Stimulated activated CD8-positive, alpha-beta memory T cell treated with anti-CD3 and anti-CD28 coated beads, Interleukin-7, amount 100 ng/mL, for 4 hours (primary cell): ENCODE results near the gene CHMP3.
A peak's percentile ranks its signal among the peaks of the same experiment; 100 is the strongest.
"Not testable (repeated sequence)": the region's sequence is repeated elsewhere in the genome, so short reads cannot be mapped to it uniquely, and the experiment has no call there.

ENCODE experiments used
- DNase-seq, 2 donors: peaks; one replicate each; pipeline ENCODE4 v3.0.0-alpha.2; 2020; ENCODE audit warnings: low read depth in 2 of 2

CHMP3 gene

GRCh38 chr2:86562922-86563649 is at the start of gene CHMP3:
TSS of gene CHMP3 (minus strand) at chr2:86563443. CDS start at chr2:86563348, 95 bp downstream.
- peak; percentile 95 to 96 for DNase-seq

DNA sequence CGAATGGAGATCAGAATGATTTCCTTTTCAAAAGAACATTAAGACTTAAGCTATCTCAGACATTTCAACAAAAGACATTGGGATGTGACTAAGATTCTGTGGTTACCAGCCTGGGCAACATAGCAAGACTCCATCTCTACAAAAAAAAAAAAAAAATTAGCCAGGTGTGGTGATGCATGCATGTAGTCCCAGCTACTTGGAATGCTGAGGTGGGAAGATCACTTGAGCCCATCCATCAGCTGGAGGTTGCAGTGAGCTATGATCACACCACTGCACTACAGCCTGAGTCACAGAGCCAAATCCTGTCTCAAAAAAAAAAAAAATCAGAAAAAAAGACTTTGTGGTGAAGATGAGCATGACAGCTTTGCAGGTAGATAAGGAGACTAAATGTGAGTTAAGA is 47.6 kb upstream of the CHMP3 start:
- no peak for DNase-seq

DNA sequence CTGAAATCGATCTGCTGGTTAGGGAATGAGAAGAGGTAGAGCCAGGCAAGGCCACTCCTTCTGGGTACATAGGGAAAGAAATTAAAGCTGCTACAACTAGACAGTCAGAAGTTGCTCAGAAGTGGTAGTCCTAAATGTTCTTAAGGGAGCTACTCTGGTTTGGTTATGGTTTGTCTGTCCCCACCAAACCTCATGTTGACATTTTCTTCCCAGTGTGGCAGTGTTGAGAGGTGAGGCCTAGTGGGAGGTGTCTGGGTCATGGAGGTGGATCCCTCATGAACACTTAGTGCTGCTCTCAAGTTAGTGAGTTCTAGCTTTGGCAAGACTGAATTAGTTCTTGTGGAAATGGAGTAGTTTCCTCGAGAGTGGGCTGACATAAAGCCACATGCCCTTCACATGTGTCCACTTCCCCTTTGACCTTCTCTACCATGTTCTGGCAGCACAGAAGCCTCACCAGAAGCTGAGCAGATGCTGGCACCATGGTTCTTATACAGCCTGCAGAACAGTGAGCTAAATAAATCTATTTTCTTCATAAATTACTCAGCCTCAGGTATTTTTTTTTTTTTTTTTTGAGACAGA is 45.7 kb upstream of the CHMP3 start:
- no peak for DNase-seq

GRCh38 chr2:86603905-86604304 is 40.7 kb upstream of the CHMP3 start:
- no peak for DNase-seq

GRCh38 chr2:86598966-86599365 is 35.7 kb upstream of the CHMP3 start:
- DNase-seq: no peak

- no peak for DNase-seq
These were observed 32.9 kb upstream of the CHMP3 start for GRCh38 chr2:86596118-86596517.

- DNase-seq: no peak
These were observed 30.0 kb upstream of the CHMP3 start for GRCh38 chr2:86593266-86593665.

DNA sequence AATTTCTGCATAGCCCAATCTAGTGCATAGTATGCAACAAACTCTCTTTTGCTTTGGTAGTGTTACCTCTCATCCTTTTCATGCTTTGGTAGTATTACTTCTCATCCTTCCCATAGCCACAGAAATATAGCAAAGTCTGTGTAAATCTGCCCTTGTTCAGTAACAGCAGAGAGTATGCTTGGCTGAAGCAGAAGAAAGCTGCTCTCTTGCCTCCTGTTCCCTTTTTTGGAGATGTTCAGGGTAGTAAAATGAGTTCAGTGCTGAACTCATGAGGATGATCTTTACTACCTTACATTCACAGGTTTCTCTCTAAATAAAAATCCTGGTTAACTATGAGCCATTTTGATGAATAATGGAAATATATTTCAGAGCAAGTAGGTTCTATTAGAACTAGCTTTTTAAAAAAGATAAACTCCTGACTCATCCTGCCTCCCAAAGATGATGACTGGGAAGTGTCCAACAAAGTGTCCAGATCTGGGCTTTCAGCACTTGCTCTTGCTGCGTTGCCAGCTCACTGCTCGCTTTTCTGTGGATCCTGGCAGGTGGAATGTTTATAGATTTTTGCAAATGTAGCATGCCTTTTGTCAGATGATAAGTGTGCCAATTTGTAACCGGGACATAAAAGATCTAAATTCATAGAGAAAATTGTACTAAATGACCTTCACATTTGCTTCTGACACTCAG is 29.4 kb upstream of the CHMP3 start:
- no peak for DNase-seq

GRCh38 chr2:86589701-86590100 is 26.5 kb upstream of the CHMP3 start:
- DNase-seq: not testable (repeated sequence)

- DNase-seq: no peak
These were observed 21.1 kb upstream of the CHMP3 start for GRCh38 chr2:86584151-86584913.

- no peak for DNase-seq
These were observed 17.3 kb upstream of the CHMP3 start for GRCh38 chr2:86580560-86580959.

GRCh38 chr2:86577817-86578456 is 14.7 kb upstream of the CHMP3 start:
- DNase-seq: no peak

DNA sequence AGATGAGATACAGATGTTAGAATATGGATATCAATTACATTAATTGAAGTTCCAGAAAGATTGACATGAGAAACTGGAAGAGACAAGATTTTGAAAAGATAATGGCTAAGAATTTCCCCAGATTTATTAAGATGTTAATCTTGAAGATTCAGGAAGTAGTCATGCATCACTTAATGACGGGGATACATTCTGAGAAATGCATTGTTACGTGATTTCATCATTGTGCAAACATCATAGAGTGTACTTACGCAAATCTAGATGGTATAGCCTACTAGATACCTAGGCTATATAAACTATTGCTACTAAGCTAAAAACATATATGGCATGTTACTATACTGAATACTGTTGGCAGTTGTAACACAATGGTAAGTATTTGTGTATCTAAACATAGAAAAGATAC is 6.8 kb upstream of the CHMP3 start:
- DNase-seq: no peak

- no peak for DNase-seq
These were observed 3.6 kb upstream of the CHMP3 start for GRCh38 chr2:86566821-86567190.

DNA sequence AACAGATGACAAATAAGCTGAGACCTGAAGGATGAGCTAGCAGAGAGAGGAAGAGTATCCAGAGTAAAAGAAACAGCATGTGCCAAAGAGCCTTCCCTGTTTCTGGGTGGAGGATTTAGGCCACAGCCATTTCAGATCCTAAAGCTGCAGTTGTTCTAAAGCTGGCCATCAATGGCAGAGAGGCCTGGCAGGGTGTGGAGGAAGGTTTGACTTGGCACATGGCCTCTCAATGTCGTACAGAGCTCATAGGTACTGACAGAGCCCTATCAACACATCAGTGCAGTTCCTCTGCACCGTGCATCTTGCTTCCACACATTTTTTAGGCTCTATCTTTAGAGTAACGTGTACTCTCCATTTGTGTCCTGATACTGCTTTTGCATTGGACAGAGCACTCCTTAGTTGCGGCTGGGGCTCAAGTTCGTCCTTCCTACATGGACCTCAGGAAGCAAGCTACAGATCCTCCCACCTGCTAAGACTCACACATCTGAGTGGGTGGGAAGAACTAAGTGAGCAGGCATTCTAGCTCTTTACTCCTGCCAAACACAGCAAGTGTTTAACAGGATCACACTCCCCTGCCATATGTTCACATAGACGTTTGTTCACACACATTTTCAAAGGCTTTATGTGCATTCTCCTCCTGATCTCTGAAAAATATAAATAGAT is 3.0 kb upstream of the CHMP3 start:
- no peak for DNase-seq

- DNase-seq: no peak
These were observed 413 bp upstream of the CHMP3 start for GRCh38 chr2:86563650-86564061.

DNA sequence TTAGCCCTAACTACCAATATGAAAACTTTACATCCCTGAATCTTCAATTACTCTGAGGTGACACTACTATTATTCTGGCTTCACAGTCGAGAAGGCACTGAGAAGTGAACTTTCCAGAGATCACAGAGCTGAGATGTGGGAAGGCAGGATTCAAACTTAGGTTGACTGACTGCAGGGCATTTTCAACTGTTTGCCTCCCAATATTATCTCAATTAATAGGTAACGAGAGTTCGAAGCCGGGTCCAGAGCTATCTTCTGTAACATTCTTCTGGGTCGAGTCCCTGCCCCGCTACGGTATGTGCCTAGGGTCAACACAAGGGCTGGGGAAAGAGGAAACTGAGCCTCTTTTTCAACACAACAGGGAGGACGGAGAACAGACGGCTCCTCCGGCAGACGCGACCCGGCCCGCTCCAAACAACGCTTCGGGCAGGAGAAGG is 740 bp downstream of the CHMP3 start:
- DNase-seq: no peak

GRCh38 chr2:86557836-86558235 is 5.4 kb downstream of the CHMP3 start:
- no peak for DNase-seq

GRCh38 chr2:86556508-86556907 is 6.7 kb downstream of the CHMP3 start:
- no peak for DNase-seq

- DNase-seq: no peak
These were observed 10.4 kb downstream of the CHMP3 start for GRCh38 chr2:86552889-86553288.
